Activated naive CD4-positive, alpha-beta T cell treated with anti-CD3 and anti-CD28 coated beads, Interleukin-2, amount 10 ng/mL, durations not matched to agents 7 days and 5 days (primary cell): Measurements from ENCODE around the gene LRRC4C.

Source experiments
- CTCF ChIA-PET: fragments of 350-600 bp; sonication (Branson Sonifier 250); formaldehyde crosslinking; loops from one replicate; lab custom pipeline; 2021; ENCODE audit warnings: antibody characterized with exemption; lab: Charles Lee
- DNase-seq: peaks from one replicate; pipeline ENCODE4 v3.0.0-alpha.2; 2020
- H3K27ac Mint-ChIP-seq: one replicate; pipeline ENCODE4 v1.8.0; 2021; ENCODE audit warnings: mild to moderate bottlenecking, moderate library complexity, mixed read lengths
- H3K27me3 Mint-ChIP-seq: one replicate; pipeline ENCODE4 v1.8.0; 2021; ENCODE audit warnings: mild to moderate bottlenecking, mixed read lengths
- H3K36me3 Mint-ChIP-seq: one replicate; pipeline ENCODE4 v1.8.0; 2021; ENCODE audit warnings: mixed read lengths
- H3K4me1 Mint-ChIP-seq: one replicate; pipeline ENCODE4 v1.8.0; 2021; ENCODE audit warnings: mixed read lengths
- H3K4me3 Mint-ChIP-seq: one replicate; pipeline ENCODE4 v1.8.0; 2021; ENCODE audit warnings: mild to moderate bottlenecking, moderate library complexity, mixed read lengths
- H3K9me3 Mint-ChIP-seq: one replicate; pipeline ENCODE4 v1.8.0; 2021; ENCODE audit warnings: mixed read lengths

Gene LRRC4C

DNA sequence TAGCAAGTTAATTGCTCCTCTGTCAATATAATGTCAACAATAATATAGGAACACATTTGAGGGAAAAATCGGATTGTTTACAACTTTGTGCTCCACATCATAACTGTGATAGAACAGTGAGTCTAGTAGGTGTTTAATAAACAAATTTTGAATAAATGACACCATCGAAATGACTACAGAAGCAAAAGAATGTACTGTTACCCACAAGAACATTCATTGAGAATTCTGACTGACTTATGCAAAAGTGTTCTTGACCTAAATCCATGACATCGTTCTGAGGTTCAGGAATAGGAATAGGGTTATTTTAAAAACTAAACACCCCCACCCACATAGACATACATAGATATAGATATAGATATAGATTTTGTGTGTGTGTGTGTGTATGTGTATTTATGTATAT, 8.4 kb downstream of the LRRC4C start:
- CTCF ChIA-PET = no interaction called here
- Mint-ChIP-seq H3K9me3 (no peaks in the 10 kb centered on the region), H3K36me3 (no peaks in the 10 kb centered on the region), H3K27me3 (no peaks in the 10 kb centered on the region), H3K27ac (no peak overlapping the region), H3K4me3 (no peak overlapping the region), H3K4me1 (no peaks in the 10 kb centered on the region)
- DNase-seq = no peak

DNA sequence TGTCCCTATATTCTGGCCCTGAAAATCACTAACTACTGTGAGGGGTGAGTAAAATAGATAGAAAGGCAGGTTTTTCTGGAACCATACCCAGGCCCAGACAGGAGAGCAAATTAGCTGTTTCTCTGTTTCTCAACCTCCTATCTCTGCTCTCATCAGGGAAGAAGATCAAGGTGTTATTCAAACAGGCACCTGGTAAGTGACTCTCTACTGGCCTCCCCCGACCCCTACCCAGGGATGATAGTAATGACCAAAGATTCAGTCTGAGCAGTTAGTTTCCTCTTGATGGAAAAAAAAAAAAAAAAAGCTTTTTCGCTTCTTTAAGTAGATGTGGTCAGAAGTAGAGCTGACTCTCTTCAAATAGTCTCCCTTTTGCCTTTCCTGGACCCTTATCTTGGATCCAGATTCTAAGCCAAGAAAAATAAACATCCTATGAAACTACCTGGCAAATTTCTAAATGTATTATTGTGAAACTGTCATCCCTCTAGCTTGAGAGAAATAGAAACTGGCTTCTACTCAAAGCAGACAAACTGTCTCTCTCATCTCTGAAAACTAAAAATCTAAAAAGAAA, 9.9 kb downstream of the LRRC4C start:
- Mint-ChIP-seq H3K9me3 (peaks cover 2% of the 10 kb centered on the region), H3K27ac (no peak overlapping the region), H3K36me3 (no peaks in the 10 kb centered on the region), H3K4me3 (no peak overlapping the region), H3K4me1 (no peaks in the 10 kb centered on the region), H3K27me3 (no peaks in the 10 kb centered on the region)
- CTCF ChIA-PET = no interaction called here
- no peak for DNase-seq

DNA sequence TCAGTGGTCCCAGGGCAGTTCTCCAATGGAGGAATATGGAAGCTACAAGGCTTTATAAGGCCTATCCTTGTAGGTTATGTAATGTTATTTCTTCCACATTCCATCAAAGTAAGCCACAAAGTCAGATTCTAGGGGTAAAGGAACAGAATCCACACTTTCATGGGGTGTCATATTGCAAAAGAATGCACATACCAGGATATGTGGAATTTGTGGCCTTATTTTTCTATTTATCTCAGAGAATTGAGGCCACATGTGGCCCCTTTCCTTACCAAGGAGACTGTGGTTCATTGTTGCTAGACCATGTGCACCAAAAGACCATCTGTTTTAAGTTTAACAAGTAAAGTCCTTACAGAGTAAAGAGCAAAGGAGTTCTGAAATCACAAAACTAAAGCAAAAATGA, 12.9 kb downstream of the LRRC4C start:
- Mint-ChIP-seq H3K9me3 (peaks cover 7% of the 10 kb centered on the region), H3K4me1 (no peaks in the 10 kb centered on the region), H3K36me3 (no peaks in the 10 kb centered on the region), H3K27ac (no peak overlapping the region), H3K27me3 (no peaks in the 10 kb centered on the region), H3K4me3 (no peak overlapping the region)
- CTCF ChIA-PET = interaction anchor here (0.6 kb wide), 1 partner anchor 1080 kb away, joined by 4 read pairs; no protein-coding TSS in a partner anchor
- no peak for DNase-seq

DNA sequence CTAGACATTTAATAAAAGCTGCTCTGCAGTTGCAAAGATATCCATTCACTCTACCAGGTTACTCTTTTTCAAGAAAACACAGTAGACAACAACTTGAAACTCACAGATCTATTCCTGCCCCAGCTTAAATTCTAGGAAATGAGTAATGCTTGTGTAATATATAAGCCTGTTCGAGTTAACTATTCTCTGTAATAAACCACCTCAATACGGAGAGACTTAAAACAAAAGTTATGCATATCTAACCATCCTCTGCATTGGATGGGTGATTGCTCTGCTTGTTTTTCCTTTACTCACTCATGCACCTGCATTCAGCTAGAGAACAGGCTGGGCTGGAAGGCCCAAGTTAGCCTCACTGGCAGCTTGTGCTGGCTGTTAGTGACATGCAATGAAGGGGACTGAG, 13.3 kb downstream of the LRRC4C start:
- CTCF ChIA-PET = interaction anchor here (0.6 kb wide), 1 partner anchor 1080 kb away, joined by 4 read pairs; no protein-coding TSS in a partner anchor
- H3K4me1 Mint-ChIP-seq = no peaks in the 10 kb centered on the region
- no peak overlapping the region for H3K27ac Mint-ChIP-seq
- H3K9me3 Mint-ChIP-seq = peaks cover 8% of the 10 kb centered on the region
- no peak for DNase-seq
- H3K4me3 Mint-ChIP-seq = no peak overlapping the region
- no peaks in the 10 kb centered on the region for H3K36me3 Mint-ChIP-seq
- H3K27me3 Mint-ChIP-seq = no peaks in the 10 kb centered on the region

DNA sequence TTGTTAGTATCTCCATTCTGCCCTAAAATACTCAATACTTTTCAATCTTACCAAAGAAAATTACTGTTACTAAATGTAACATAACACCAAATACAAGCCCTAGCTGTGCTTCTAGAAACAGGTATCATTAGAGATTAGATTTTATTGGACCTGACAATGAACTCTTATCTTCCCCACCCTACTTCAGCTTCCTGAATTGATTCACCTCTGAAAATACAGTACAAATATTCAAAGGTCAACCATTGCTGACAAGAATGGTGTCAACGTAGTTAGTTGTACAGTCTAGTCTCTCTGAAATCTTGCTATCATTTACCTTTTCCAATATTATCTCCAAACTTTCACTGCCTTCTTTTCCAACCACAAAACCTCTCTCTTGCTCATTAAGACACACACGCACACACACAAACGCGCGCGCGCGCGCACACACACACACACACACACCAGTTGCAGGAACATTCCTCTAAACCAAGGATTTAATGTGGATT, 22.4 kb downstream of the LRRC4C start:
- Mint-ChIP-seq H3K4me1 (no peaks in the 10 kb centered on the region), H3K4me3 (no peak overlapping the region), H3K27me3 (no peaks in the 10 kb centered on the region), H3K36me3 (no peaks in the 10 kb centered on the region), H3K9me3 (peaks cover 4% of the 10 kb centered on the region), H3K27ac (no peak overlapping the region)
- no peak for DNase-seq
- CTCF ChIA-PET = no interaction called here

DNA sequence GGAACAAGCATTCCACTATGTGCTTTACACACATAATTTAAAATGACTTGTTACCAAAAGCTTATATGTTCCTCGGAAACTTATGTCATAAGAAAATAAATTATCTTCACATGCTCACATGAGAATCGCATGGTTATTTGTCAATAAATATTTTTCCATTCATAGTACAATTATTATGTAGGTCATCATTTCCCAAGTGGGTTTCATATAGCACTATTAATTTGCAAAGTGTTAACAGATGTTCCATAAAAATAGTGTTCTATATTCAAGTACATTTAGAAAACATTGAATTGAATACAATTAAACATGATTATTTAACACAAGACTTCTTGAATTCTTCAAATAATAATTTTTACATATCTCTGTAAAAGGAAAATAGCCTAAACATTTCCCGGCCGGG, 23.9 kb downstream of the LRRC4C start:
- H3K36me3 Mint-ChIP-seq = no peaks in the 10 kb centered on the region
- H3K27me3 Mint-ChIP-seq = no peaks in the 10 kb centered on the region
- DNase-seq = no peak
- H3K4me3 Mint-ChIP-seq = no peak overlapping the region
- peaks cover 3% of the 10 kb centered on the region for H3K9me3 Mint-ChIP-seq
- CTCF ChIA-PET = interaction anchor here (0.6 kb wide), 1 partner anchor 1414 kb away, joined by 3 read pairs; no protein-coding TSS in a partner anchor
- no peaks in the 10 kb centered on the region for H3K4me1 Mint-ChIP-seq
- H3K27ac Mint-ChIP-seq = no peak overlapping the region

DNA sequence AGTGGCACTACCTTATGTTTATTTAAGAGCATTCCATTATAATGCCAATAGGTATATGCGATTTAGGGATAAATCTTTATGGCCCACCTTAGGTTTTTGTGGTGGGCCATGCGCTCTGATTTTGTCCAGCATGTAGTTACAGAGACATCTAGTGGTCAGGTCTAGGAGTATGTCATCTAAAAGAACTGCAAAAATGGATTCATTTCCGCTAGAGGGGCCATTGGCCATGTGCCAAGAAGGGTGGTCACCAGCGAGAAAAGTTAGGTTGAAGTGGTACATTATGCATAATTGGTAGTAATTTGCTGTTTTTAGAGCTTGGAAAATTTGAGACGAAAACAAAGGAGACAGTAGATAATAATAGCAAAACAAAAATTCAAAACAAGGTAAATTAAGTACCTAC, 27.7 kb downstream of the LRRC4C start:
- H3K9me3 Mint-ChIP-seq = no peaks in the 10 kb centered on the region

DNA sequence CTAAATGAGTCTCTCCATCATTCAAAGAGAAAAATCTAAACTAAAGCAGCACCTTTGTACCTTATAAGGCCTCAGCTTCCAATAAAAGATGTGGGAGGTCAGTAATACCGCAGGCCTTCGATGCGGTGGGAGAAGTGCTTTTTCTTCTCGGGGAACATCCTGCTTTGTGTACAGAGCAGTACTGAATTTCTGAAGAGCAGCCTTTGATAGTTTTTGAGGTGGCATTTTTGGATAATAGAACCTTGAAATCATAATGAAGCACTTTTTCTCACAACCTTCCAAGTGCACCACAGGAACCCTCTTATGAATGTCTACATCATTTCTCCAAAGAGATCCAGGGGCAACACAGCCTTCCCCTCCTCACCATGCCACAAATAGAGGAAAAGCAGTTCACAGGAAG, 39.6 kb downstream of the LRRC4C start:
- no peak overlapping the region for H3K4me3 Mint-ChIP-seq
- H3K36me3 Mint-ChIP-seq = no peaks in the 10 kb centered on the region
- H3K27ac Mint-ChIP-seq = no peak overlapping the region
- no peak for DNase-seq
- no peaks in the 10 kb centered on the region for H3K4me1 Mint-ChIP-seq
- CTCF ChIA-PET = no interaction called here
- H3K27me3 Mint-ChIP-seq = no peaks in the 10 kb centered on the region
- H3K9me3 Mint-ChIP-seq = peaks cover 2% of the 10 kb centered on the region

More for the DNA sequence above, 27.7 kb downstream of the LRRC4C start:
- no peaks in the 10 kb centered on the region for H3K27me3 Mint-ChIP-seq
- H3K27ac Mint-ChIP-seq = no peak overlapping the region
- H3K4me3 Mint-ChIP-seq = no peak overlapping the region
- DNase-seq = no peak
- no peaks in the 10 kb centered on the region for H3K36me3 Mint-ChIP-seq
- CTCF ChIA-PET = no interaction called here
- H3K4me1 Mint-ChIP-seq = no peaks in the 10 kb centered on the region

DNA sequence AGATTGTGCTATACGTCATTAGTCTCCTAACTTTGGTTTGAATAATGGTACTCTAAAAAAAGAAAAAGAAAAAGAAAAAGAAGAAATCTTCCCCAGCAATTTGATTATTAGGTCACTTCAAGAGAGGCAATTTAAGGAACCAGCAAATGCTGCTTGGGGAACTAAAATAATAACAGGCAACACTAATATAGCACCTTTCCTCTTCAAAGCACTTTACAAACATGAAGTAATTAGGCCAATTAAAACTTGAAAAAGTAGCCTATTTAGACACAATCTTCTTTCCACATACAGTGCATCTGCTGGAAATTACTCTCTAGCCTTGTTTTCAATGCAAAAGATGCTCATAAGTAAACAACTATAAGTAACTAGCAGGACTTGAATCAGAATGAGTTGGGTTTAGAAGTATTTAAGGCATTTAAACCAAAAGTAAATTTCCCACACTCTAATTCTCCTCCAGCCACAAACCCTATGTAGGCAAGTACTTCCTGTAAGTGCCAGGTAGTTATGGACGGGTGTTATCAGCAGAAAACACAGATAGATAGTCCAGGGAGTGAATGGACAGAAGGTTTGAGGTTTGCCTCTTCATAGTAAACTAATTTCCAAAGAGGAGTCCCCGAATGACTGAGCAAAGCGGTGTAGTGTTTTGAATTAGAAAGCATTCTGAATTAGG, 44.5 kb downstream of the LRRC4C start:
- no peak for DNase-seq
- no peak overlapping the region for H3K4me3 Mint-ChIP-seq
- peaks cover 5% of the 10 kb centered on the region for H3K9me3 Mint-ChIP-seq
- H3K4me1 Mint-ChIP-seq = no peaks in the 10 kb centered on the region
- no peak overlapping the region for H3K27ac Mint-ChIP-seq
- no peaks in the 10 kb centered on the region for H3K36me3 Mint-ChIP-seq
- no peaks in the 10 kb centered on the region for H3K27me3 Mint-ChIP-seq
- CTCF ChIA-PET = no interaction called here

DNA sequence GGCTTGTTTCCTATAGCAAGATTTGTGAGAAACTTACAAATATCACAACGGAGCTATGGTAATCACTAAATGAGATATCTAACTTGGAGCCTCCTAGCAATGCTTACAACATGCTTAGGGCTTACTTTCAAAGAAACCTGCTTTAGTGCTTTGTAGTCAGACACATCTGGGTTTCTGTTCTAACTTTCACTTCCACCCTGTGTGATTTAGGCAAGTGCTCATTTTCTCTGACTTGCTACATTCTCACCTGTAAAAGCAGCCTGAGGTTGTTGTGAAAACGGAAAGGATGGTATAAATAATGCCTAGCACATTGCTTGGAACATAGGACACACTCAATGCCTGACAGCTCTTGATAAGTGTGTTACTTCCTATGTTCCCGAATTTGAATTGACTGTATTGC, 45.6 kb downstream of the LRRC4C start:
- no peaks in the 10 kb centered on the region for H3K27me3 Mint-ChIP-seq
- CTCF ChIA-PET = no interaction called here
- H3K4me3 Mint-ChIP-seq = no peak overlapping the region
- no peak overlapping the region for H3K27ac Mint-ChIP-seq
- H3K4me1 Mint-ChIP-seq = no peaks in the 10 kb centered on the region
- H3K9me3 Mint-ChIP-seq = peaks cover 8% of the 10 kb centered on the region
- no peak for DNase-seq
- no peaks in the 10 kb centered on the region for H3K36me3 Mint-ChIP-seq

DNA sequence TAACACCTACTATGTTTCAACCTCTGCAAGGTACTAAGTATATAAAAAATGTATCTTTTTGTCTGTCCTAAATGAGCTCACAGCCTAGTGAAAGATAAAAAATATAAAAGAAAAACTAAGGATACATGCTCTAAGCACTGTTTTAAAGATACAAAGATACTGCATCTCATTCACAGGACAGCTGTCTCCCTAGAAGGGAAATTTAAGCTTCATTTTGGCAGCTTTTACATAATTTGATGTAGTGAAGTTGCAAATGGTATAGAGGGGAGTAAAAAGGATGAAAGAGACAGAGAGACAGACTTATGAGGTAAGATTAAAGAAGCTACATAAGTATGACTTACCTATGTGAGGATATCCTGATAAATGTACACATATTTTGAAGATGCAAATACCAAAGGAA, 53.6 kb downstream of the LRRC4C start:
- no peaks in the 10 kb centered on the region for H3K27me3 Mint-ChIP-seq
- peaks cover 11% of the 10 kb centered on the region for H3K9me3 Mint-ChIP-seq
- H3K4me3 Mint-ChIP-seq = no peak overlapping the region
- H3K4me1 Mint-ChIP-seq = no peaks in the 10 kb centered on the region
- DNase-seq = no peak
- H3K27ac Mint-ChIP-seq = no peak overlapping the region
- CTCF ChIA-PET = no interaction called here
- no peaks in the 10 kb centered on the region for H3K36me3 Mint-ChIP-seq

DNA sequence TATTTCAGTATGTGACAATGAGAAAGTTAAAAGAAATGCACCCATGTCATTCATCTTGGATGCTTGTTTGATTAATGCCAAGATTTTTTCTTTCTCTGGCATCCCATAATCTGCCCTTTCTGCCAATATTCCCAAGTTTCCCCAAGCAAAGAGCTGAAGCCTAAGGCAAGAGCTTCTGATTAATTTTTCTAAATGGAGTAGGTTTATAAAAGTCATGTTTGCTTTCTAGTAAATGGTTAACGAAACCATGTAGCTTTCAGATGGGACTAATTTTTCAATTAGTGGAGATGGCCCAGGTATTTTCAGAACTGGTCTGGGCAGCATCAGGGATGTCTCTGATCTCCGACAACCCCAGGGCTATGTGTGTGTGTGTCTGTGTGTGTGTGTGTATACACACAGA, 55.3 kb downstream of the LRRC4C start:
- H3K36me3 Mint-ChIP-seq = no peaks in the 10 kb centered on the region
- no peaks in the 10 kb centered on the region for H3K27me3 Mint-ChIP-seq

DNA sequence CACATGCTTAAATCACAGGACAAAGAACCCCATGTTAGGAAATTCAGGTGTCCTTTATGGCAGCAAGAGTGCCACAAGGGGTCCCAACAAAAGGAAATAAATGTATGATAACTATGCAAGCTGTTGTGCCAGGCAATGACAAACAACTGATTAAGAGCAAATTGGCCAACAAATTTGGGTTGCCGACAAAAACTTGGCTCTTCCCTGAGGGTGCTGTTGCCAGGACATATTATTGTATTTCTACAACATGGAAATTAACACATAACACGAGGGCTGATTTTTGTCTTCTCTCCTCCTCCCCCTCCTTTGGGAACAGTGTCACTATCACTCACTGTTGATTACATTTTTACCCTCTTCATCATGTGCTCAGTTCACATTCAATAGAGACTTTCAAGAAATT, 56.0 kb downstream of the LRRC4C start:
- no peaks in the 10 kb centered on the region for H3K27me3 Mint-ChIP-seq
- no peaks in the 10 kb centered on the region for H3K36me3 Mint-ChIP-seq
- H3K27ac Mint-ChIP-seq = no peak overlapping the region
- no peak overlapping the region for H3K4me3 Mint-ChIP-seq
- no peaks in the 10 kb centered on the region for H3K4me1 Mint-ChIP-seq
- DNase-seq = no peak
- CTCF ChIA-PET = no interaction called here
- H3K9me3 Mint-ChIP-seq = peaks cover 4% of the 10 kb centered on the region

More for the DNA sequence above, 55.3 kb downstream of the LRRC4C start:
- DNase-seq = no peak
- Mint-ChIP-seq H3K9me3 (peaks cover 4% of the 10 kb centered on the region), H3K4me3 (no peak overlapping the region), H3K27ac (no peak overlapping the region), H3K4me1 (no peaks in the 10 kb centered on the region)
- CTCF ChIA-PET = no interaction called here

DNA sequence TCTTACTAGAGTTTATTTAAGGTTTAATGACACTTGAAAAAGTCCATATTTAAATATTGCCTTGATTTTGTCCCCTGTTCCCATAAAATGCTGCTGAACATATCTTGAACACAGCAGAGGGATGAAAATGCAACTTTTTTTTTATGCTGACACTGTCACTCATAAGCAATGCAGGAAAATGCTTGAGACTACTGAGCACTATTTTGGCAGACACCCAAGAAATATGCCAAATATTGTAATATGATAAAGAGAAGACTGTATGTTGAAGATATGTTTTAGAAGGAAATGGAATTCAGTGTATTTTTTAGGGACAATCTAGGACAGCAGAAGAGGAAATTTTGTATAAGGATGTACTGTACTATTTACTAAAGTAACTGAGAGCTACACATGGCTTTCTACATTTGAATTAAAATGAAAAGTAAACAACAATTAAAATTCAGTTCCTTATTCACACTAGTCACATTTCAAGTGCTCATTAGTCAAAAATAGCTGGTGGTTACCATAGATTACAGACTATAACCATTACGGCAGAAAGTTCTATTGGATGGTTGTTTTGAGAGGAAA, 58.6 kb downstream of the LRRC4C start:
- H3K36me3 Mint-ChIP-seq = no peaks in the 10 kb centered on the region
- CTCF ChIA-PET = no interaction called here
- H3K4me3 Mint-ChIP-seq = no peak overlapping the region
- H3K27me3 Mint-ChIP-seq = no peaks in the 10 kb centered on the region
- no peaks in the 10 kb centered on the region for H3K4me1 Mint-ChIP-seq
- peaks cover 4% of the 10 kb centered on the region for H3K9me3 Mint-ChIP-seq
- DNase-seq = no peak
- H3K27ac Mint-ChIP-seq = no peak overlapping the region

DNA sequence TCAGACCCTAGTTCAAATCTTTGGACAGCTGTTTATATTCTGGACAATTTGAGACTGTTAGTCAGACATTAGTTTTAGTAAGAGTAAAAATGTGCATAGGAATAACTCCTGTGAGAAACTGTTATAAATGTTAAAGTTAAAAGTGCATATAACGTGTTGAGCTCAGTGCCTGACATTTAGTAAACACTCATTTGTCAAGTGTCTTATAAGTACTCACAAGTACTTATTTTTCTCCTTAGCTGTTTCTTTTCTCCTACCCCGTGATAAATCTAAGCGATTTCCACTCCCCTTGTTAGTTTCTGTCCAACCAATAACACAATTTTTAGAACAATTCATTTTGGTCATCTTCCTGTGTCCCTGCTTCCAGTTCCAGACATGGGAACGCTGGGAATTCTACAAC, 59.3 kb downstream of the LRRC4C start:
- DNase-seq = no peak
- Mint-ChIP-seq H3K36me3 (no peaks in the 10 kb centered on the region), H3K27me3 (no peaks in the 10 kb centered on the region), H3K4me3 (no peak overlapping the region), H3K4me1 (no peaks in the 10 kb centered on the region), H3K27ac (no peak overlapping the region), H3K9me3 (peaks cover 4% of the 10 kb centered on the region)
- CTCF ChIA-PET = no interaction called here
